Naive B cell (primary cell): ENCODE measurements around the gene TUBA8. TPM values are rescaled to one million over a fixed set of nuclear protein-coding genes. Genes with fewer than 3 reads are reported as not detected.
"Not testable (repeated sequence)": the region's sequence is repeated elsewhere in the genome, so short reads cannot be mapped to it uniquely, and the experiment has no call there.

ENCODE experiments used
- ATAC-seq, 2 donors: fragments of 150-1000 bp; cut with Tn5 transposase; 2 replicates each; pipeline ENCODE4 v1.10.0; 2021; ENCODE audit warnings: low read depth in 2 of 2, mild to moderate bottlenecking in 2 of 2, moderate library complexity in 2 of 2
- DNase-seq: peaks from one replicate; pipeline ENCODE4 v3.0.0; 2022
- H3K27ac Mint-ChIP-seq, 6 donors: one replicate each; pipeline ENCODE4 v1.8.0; 2020 to 2022; ENCODE audit warnings: mild to moderate bottlenecking in 6 of 6, mixed read lengths in 6 of 6, moderate library complexity in 5 of 6, inconsistent platforms in 2 of 6
- H3K27me3 Mint-ChIP-seq, 3 donors: one replicate each; pipeline ENCODE4 v1.8.0; 2021 to 2022; ENCODE audit warnings: mixed read lengths in 3 of 3, mild to moderate bottlenecking in 1 of 3
- H3K36me3 Mint-ChIP-seq, 2 donors: one replicate each; pipeline ENCODE4 v1.8.0; 2020 to 2022; ENCODE audit warnings: mixed read lengths in 2 of 2, inconsistent platforms in 1 of 2, mild to moderate bottlenecking in 1 of 2
- H3K4me1 Mint-ChIP-seq, 3 donors: one replicate each; pipeline ENCODE4 v1.8.0; 2020 to 2022; ENCODE audit warnings: mixed read lengths in 3 of 3, inconsistent platforms in 1 of 3, mild to moderate bottlenecking in 1 of 3, moderate library complexity in 1 of 3
- H3K4me3 Mint-ChIP-seq, 8 donors: one replicate each; pipeline ENCODE4 v1.8.0; 2020 to 2022; ENCODE audit warnings: mild to moderate bottlenecking in 8 of 8, mixed read lengths in 8 of 8, moderate library complexity in 8 of 8, inconsistent platforms in 2 of 8
- H3K9me3 Mint-ChIP-seq, 7 donors: one replicate each; pipeline ENCODE4 v1.8.0; 2020 to 2022; ENCODE audit warnings: mixed read lengths in 7 of 7, mild to moderate bottlenecking in 5 of 7, inconsistent platforms in 2 of 7, moderate library complexity in 1 of 7
- polyA plus RNA-seq, 6 donors: library from polyadenylated mRNA; unstranded; fragments of 300-500 nt; fragmentation: Illumina TruSeq; gene quantifications; one replicate each; pipeline ENCODE4 v1.2.3, GENCODE V29; 2021; ENCODE audit warnings: low read depth in 6 of 6

TUBA8 gene
- polyA plus RNA-seq, 6 donors from 2014 or later, result 0.78 to 2.4 (median 1.4) TPM; not detected in 1

DNA sequence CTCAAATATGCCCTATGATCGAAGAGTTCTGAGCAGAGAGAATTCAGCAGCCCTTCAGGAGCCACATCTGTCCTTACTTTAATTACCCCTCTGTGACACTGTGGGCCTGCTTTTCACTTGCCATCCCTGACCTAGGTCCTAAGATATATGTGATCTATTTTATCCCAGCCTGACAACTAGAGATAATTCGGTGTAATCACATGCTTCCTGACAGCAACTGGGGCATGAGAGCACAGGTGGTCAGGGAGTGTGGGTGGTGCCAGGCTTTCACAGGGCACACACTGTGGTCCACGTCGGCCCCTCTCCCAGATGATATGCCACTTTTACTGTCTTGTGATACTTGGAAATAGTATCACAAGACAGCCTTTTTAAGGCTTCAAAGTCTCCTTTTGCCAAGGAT is 3.9 kb downstream of the TUBA8 start:
- ATAC-seq (no peak), DNase-seq (no peak)
- peaks cover 32 to 41% (median 39%) of the 10 kb centered on the region in 3 donors for H3K4me1 Mint-ChIP-seq
- H3K27me3 Mint-ChIP-seq, result peaks cover 18 to 38% (median 23%) of the 10 kb centered on the region in 3 donors
- no peaks in the 10 kb centered on the region for H3K36me3 Mint-ChIP-seq
- H3K27ac Mint-ChIP-seq, result no peak overlapping the region
- H3K4me3 Mint-ChIP-seq, result peak overlapping the region in 2 of 8 donors; percentile 7 to 30
- H3K9me3 Mint-ChIP-seq, result no peaks in the 10 kb centered on the region

DNA sequence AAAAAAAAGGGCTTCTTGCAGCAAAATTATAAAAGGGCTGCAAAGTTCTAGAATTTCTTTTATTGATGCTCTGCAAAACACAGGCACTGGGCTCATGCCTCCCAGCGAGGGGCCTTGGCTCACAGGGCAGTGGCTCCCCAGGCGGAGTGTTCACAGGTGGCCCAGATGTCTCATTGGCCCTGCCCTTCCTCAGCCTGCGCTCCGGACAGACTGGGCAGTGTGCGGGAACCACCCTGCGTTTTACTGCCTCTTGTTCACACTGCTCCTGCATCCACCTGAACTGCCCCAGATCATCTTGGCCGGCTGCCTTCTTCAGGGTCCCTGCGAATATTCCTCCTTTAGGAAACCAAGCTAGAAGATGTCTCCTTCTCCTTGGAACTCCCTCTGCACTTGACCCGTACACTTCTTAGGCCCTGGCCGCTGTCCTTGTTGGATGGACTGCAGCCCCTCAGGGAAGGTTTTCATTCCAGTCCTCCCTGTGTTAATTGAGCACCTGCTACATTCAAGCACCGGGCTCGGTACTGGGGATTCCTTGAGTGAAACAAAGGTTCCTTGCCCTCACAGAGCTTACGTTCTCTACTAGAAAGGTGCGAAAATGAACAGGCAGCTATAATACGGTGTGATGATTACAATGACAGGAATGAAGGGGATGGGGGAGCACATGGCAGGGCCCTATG is 4.5 kb downstream of the TUBA8 start:
- H3K4me1 Mint-ChIP-seq, result peaks cover 30 to 41% (median 39%) of the 10 kb centered on the region in 3 donors
- peak overlapping the region in 1 of 6 donors; percentile 3 for H3K27ac Mint-ChIP-seq
- no peaks in the 10 kb centered on the region for H3K36me3 Mint-ChIP-seq
- DNase-seq (no peak), ATAC-seq (no peak)
- H3K4me3 Mint-ChIP-seq, result peak overlapping the region in 1 of 8 donors; percentile 59
- no peaks in the 10 kb centered on the region for H3K9me3 Mint-ChIP-seq
- peaks cover 12 to 32% (median 19%) of the 10 kb centered on the region in 3 donors for H3K27me3 Mint-ChIP-seq

DNA sequence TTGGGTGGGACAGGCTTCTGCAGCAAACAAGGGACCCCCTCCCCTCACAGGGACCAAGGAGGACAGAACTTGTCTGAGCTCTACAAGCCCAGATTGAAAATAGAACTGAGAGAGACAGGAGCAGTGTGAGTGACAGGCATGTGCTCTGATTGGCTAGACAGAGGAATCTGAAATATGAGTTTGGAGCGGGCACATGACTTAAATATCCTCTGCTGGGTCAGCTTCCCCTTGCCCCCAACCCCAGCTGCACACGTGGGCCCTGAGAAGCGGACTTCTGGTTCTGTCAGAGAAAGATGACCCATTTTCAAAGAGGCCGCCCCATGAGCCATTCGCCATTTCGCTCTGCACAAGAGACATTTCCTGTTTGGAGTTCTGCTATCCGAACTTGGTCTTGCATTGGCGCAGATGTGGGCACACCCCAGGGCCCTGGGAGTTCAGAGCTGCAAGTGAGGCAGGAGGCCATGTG is 5.3 kb downstream of the TUBA8 start:
- Mint-ChIP-seq H3K9me3 (no peaks in the 10 kb centered on the region), H3K27me3 (peaks cover 4 to 25% (median 19%) of the 10 kb centered on the region in 3 donors), H3K27ac (no peak overlapping the region), H3K36me3 (no peaks in the 10 kb centered on the region), H3K4me3 (peak overlapping the region in 1 of 8 donors; percentile 61), H3K4me1 (peaks cover 30 to 41% (median 38%) of the 10 kb centered on the region in 3 donors)
- no peak for ATAC-seq
- DNase-seq, result no peak

DNA sequence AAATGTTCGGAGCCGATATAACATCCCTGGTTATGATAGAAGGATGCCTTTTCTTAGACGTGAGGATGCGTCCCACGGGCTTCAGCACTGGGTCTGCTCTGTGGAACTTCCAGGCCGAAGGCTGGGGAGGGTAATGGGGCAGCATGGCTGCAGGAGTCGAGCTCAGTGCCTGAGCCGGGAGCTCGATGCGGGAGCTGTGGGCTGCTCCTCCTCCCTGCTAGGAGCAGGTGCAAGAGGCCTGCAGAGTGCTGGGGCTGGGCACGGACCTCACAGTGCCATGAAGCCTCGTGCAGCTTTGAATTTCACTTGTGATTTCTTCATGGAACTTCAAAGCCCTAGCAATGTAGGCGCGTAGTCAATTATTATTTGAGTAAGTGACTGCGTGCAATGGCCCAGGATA is 6.0 kb downstream of the TUBA8 start:
- H3K36me3 Mint-ChIP-seq, result no peaks in the 10 kb centered on the region
- H3K4me1 Mint-ChIP-seq, result peaks cover 28 to 35% (median 31%) of the 10 kb centered on the region in 3 donors
- DNase-seq, result no peak
- ATAC-seq, result no peak
- H3K27me3 Mint-ChIP-seq, result peaks cover 0 to 19% (median 18%) of the 10 kb centered on the region in 3 donors
- no peaks in the 10 kb centered on the region for H3K9me3 Mint-ChIP-seq
- H3K27ac Mint-ChIP-seq, result no peak overlapping the region
- no peak overlapping the region for H3K4me3 Mint-ChIP-seq

DNA sequence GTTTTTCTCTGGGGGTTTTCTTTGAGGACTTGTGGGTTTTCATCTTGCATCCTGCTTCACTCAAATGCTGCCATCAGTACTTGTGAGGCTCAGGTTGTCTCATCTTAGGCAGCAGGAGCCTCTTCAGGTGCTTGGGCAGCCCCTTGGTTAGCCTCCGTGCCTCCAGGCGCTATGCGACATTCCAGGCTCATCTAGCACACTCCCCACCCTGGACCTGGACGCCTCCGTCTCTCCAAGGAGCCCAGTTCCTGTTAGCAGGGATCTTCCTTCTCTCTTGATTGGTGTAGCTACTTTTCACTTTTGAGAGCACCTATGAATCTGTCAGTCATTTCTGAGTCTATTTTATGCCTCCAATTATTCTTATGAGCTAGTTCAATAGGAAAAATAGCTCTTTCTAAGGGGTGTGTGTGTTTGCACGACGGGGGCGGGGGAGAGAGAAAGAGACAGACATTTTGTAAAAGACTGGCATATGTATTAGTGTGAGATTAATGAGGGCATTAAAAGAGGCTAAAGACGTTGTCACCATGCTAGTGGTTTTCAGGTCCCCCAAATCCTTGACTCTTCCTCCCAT is 7.8 kb downstream of the TUBA8 start:
- ATAC-seq, result no peak
- no peak for DNase-seq
- H3K36me3 Mint-ChIP-seq, result no peaks in the 10 kb centered on the region
- peaks cover 27 to 35% (median 28%) of the 10 kb centered on the region in 3 donors for H3K4me1 Mint-ChIP-seq
- H3K9me3 Mint-ChIP-seq, result no peaks in the 10 kb centered on the region
- H3K27ac Mint-ChIP-seq, result no peak overlapping the region
- no peak overlapping the region for H3K4me3 Mint-ChIP-seq
- H3K27me3 Mint-ChIP-seq, result peaks cover 0 to 12% (median 6%) of the 10 kb centered on the region in 3 donors

DNA sequence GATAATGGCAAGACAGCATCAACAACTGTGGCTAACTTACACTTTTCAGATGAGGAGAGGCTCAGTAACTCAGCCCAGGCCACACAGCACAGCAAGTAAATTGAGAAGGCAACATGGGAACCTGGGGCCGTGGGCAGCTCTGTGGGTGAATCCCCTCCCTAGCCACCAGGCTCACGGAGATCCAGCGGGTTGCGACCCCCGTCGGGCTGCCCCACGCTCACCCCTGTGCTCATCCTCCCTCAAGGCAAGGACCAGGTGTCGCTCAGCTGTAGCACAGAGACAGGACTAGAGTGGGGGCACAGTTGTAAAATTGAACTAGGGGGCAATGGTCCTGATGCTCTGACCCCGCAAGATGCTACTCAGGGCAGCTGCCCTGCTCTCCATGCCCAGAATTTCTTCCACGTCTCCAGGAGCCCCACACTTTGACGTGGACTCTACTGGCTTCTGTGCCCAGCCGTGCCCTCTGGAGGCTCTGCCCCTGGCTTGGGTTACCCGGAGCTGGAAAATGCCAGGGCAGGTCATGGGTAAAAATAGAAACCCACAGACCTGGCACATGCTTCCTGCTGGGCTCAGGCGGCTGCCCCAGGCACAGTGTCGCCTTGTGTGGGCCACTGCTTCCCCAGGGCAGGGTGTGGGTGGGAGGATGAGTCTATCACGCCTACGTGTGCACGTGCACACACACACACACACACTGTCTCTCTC is 9.0 kb downstream of the TUBA8 start:
- Mint-ChIP-seq H3K27ac (peak overlapping the region in 4 of 6 donors; percentile 17 to 63 (median 56)), H3K4me1 (peaks cover 15 to 23% (median 17%) of the 10 kb centered on the region in 3 donors), H3K27me3 (peaks cover 0 to 1% (median under 1%) of the 10 kb centered on the region in 3 donors), H3K36me3 (no peaks in the 10 kb centered on the region), H3K4me3 (no peak overlapping the region), H3K9me3 (no peaks in the 10 kb centered on the region)
- peak; percentile 12 to 40 for ATAC-seq
- no peak for DNase-seq

DNA sequence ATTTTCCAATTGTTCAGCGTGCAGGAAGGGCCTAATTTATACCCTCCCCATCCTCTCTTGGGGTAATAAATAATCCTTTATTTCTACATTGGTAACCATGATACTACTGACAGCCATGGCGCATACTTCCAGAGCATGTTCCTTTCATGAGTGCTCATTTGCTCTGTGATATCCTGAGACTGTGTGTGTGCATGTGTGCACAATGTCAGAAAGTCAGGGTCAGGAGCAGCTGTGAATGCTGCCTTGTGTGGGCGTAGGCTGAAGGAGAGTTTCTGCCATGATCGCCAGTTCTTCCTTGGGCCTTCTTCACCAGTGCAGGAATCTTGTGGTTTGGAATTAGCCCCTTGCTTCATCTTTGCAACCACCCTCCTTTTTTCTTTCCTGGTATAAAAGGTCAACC is 10.2 kb downstream of the TUBA8 start:
- Mint-ChIP-seq H3K4me3 (peak overlapping the region in 1 of 8 donors; percentile 34), H3K27me3 (no peaks in the 10 kb centered on the region), H3K36me3 (no peaks in the 10 kb centered on the region)

DNA sequence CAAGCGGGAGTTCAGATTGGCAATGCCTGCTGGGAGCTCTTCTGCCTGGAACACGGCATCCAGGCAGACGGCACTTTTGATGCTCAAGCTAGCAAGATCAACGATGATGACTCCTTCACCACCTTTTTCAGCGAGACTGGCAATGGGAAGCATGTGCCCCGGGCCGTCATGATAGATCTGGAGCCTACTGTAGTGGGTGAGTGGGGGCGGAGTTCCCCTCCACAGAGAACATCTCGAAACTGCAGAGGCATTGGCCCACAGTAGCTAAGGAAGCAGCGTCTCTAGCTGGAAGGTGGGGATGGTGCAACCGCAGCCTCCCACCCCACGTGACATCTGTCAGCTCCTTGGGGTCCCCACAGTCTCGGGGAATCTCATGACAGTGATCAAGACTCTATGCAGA is 10.9 kb downstream of the TUBA8 start:
- H3K36me3 Mint-ChIP-seq, result peaks cover 0 to 3% of the 10 kb centered on the region in 2 donors
- H3K4me1 Mint-ChIP-seq, result peaks cover 15 to 17% (median 15%) of the 10 kb centered on the region in 3 donors
- no peaks in the 10 kb centered on the region for H3K9me3 Mint-ChIP-seq
- no peak for ATAC-seq
- H3K27ac Mint-ChIP-seq, result no peak overlapping the region
- no peak for DNase-seq
- no peaks in the 10 kb centered on the region for H3K27me3 Mint-ChIP-seq
- H3K4me3 Mint-ChIP-seq, result no peak overlapping the region

More for the DNA sequence above, 10.2 kb downstream of the TUBA8 start:
- ATAC-seq, result no peak
- no peak overlapping the region for H3K27ac Mint-ChIP-seq
- H3K4me1 Mint-ChIP-seq, result peaks cover 15 to 17% (median 15%) of the 10 kb centered on the region in 3 donors
- no peaks in the 10 kb centered on the region for H3K9me3 Mint-ChIP-seq
- DNase-seq, result no peak

DNA sequence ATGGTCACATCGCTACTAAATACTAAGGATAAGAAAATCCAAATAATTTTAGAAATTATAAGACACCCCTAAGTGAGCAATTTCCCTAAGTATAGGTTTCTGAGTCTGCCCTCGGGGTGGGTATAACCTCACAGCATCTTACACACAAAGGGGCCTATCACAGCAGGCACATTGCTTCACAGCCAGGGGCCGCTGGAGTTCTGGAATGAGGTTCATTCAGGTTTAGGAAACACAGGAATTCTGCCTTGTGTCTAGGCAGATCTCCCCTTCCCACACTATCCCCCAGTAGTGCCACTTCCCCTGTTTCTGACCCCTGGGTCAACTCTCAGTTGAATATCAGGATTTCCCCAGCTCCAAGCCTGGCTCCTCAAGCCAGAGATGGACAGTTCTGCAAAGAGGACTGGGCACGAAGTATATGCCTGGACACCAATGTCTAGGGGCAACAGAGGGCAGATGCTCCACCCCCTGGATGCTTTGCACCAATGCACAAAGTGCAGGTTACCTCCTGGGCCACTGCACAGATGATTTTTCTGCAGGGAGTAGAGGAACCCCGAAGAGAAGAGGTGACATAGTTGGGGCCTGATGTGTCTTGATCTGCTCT is 11.4 kb downstream of the TUBA8 start:
- no peak for DNase-seq
- ATAC-seq, result no peak

DNA sequence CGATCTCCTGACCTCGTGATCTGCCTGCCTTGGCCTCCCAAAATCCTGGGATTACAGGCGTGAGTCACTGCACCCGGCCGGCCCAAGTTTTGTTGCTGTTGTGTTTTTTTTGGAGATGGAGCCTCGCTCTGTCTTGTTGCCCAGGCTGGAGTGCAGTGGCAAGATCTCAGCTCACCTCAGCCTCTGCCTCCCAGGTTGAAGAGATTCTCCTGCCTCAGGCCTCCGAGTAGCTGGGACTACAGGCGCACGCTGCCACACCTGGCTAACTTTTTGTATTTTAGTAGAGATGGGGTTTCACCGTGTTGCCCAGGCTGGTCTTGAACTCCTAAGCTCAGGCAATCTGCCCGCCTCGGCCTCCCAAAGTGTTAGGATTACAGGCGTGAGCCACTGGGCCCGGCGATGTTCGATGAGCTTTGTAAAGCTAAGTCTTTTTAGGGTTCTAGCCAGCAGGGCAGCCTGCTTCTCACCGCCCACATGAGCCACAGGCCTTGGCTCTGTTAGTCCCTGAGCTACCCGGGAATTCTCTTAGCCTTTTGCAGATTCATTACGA is 12.9 kb downstream of the TUBA8 start:
- H3K27me3 Mint-ChIP-seq, H3K9me3 Mint-ChIP-seq, H3K4me3 Mint-ChIP-seq, H3K27ac Mint-ChIP-seq, DNase-seq, H3K36me3 Mint-ChIP-seq, ATAC-seq: not testable (repeated sequence)
- peaks cover 15 to 17% (median 15%) of the 10 kb centered on the region in 3 donors for H3K4me1 Mint-ChIP-seq

More for the DNA sequence above, 11.4 kb downstream of the TUBA8 start:
- H3K4me3 Mint-ChIP-seq, result no peak overlapping the region
- no peaks in the 10 kb centered on the region for H3K9me3 Mint-ChIP-seq
- no peaks in the 10 kb centered on the region for H3K27me3 Mint-ChIP-seq
- H3K4me1 Mint-ChIP-seq, result peaks cover 15 to 17% (median 15%) of the 10 kb centered on the region in 3 donors
- peaks cover 0 to 8% of the 10 kb centered on the region in 2 donors for H3K36me3 Mint-ChIP-seq
- no peak overlapping the region for H3K27ac Mint-ChIP-seq

DNA sequence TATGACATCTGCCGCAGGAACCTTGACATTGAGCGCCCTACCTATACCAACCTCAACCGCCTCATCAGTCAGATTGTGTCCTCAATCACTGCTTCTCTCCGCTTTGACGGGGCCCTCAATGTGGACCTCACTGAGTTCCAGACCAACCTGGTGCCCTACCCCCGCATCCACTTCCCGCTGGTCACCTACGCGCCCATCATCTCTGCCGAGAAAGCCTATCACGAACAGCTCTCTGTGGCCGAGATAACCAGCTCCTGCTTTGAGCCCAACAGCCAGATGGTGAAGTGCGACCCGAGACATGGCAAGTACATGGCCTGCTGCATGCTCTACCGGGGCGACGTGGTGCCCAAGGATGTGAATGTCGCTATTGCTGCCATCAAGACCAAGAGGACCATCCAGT is 16.0 kb downstream of the TUBA8 start:
- H3K27me3 Mint-ChIP-seq, result no peaks in the 10 kb centered on the region
- H3K9me3 Mint-ChIP-seq, result no peaks in the 10 kb centered on the region
- H3K4me1 Mint-ChIP-seq, result no peaks in the 10 kb centered on the region
- DNase-seq (no peak), ATAC-seq (no peak)
- H3K36me3 Mint-ChIP-seq, result peaks cover 4 to 10% of the 10 kb centered on the region in 2 donors
- H3K4me3 Mint-ChIP-seq, result peak overlapping the region in 1 of 8 donors; percentile 65
- peak overlapping the region in 1 of 6 donors; percentile 4 for H3K27ac Mint-ChIP-seq

DNA sequence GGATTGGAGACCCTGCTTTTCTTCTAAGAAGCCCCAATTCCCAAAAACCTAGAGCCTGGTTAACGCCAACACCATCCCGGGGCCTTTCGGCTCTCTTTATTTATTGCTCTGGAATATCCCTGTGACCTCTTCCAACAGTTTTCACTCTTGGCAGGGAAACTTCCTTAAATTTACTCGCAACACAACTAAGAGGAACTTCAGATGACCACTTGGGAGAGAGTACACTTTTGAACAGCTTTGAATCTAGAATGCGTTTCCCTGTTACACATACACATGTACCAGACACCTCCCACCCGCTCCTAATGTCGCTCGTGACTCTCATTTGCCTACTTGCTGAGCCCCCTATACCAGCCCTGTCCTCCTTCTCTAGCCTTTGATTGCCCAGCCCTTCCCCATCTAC is 19.4 kb downstream of the TUBA8 start:
- Mint-ChIP-seq H3K27me3 (no peaks in the 10 kb centered on the region), H3K4me3 (peak overlapping the region in 1 of 8 donors; percentile 54), H3K4me1 (no peaks in the 10 kb centered on the region), H3K36me3 (peaks cover 7 to 13% of the 10 kb centered on the region in 2 donors), H3K9me3 (no peaks in the 10 kb centered on the region), H3K27ac (peak overlapping the region in 1 of 6 donors; percentile 39)
- DNase-seq, result no peak
- no peak for ATAC-seq
